MG63 (cell line): ENCODE results near the gene SLC22A31. TPM values are rescaled to one million over a fixed set of nuclear protein-coding genes. Genes with fewer than 3 reads are reported as not detected.
A peak's percentile ranks its signal among the peaks of the same experiment; 100 is the strongest.
"Not testable (repeated sequence)": the region's sequence is repeated elsewhere in the genome, so short reads cannot be mapped to it uniquely, and the experiment has no call there.

Source experiments
- DNase-seq: peaks from one replicate; pipeline ENCODE4 v3.0.0-alpha.2; 2020
- H3K27me3 ChIP-seq: fragments of 250-450 bp; sonication (Bioruptor Pico); 2 replicates; pipeline ENCODE4 v1.5.1; 2020; ENCODE audit warnings: mild to moderate bottlenecking, moderate library complexity
- H3K36me3 ChIP-seq: fragments of 250-450 bp; sonication (Bioruptor Pico); 2 replicates; pipeline ENCODE4 v1.5.1; 2020; ENCODE audit warnings: mild to moderate bottlenecking, moderate library complexity
- H3K4me3 ChIP-seq: fragments of 250-450 bp; sonication (Bioruptor Pico); 2 replicates; pipeline ENCODE4 v1.5.1; 2020; ENCODE audit warnings: mild to moderate bottlenecking, moderate library complexity
- H3K9me3 ChIP-seq: fragments of 250-450 bp; sonication (Bioruptor Pico); 2 replicates; pipeline ENCODE4 v1.5.1; 2020; ENCODE audit warnings: mild to moderate bottlenecking, moderate library complexity
- total RNA-seq: library from RNA; depleted of rRNA; stranded (reverse); fragments of >200 nt; shearing (Covaris generic); gene quantifications from 2 replicates; pipeline ENCODE4 v1.2.3, GENCODE V29; 2014; ENCODE audit warnings: low replicate concordance; rRNA removed

Gene SLC22A31
- total RNA-seq, result 0.39 and 0.72 TPM in 2 replicates

- no peaks in the 10 kb centered on the region for H3K9me3 ChIP-seq
- no peak for DNase-seq
- peaks cover 8% of the 10 kb centered on the region for H3K27me3 ChIP-seq
- no peaks in the 10 kb centered on the region for H3K36me3 ChIP-seq
- H3K4me3 ChIP-seq, result peak within 1 kb of the TSS; percentile 21; the same call in 1 of the 2 replicates
These were observed at the start of gene SLC22A31 for GRCh38 chr16:89200124-89200849. SLC22A31 (minus strand) TSS chr16:89200537; CDS start chr16:89200501, 36 bp downstream.

- DNase-seq, result no peak
- Histone ChIP-seq H3K9me3 (no peaks in the 10 kb centered on the region), H3K27me3 (no peaks in the 10 kb centered on the region), H3K4me3 (no peak overlapping the region), H3K36me3 (no peaks in the 10 kb centered on the region)
These were observed 48.1 kb upstream of the SLC22A31 start for GRCh38 chr16:89248196-89248982.

- not testable (repeated sequence) for H3K9me3 ChIP-seq, DNase-seq, H3K36me3 ChIP-seq, H3K4me3 ChIP-seq, H3K27me3 ChIP-seq
These were observed 47.4 kb upstream of the SLC22A31 start for GRCh38 chr16:89247734-89248075.

GRCh38 chr16:89246903-89247733 is 46.8 kb upstream of the SLC22A31 start:
- no peaks in the 10 kb centered on the region for H3K27me3 ChIP-seq
- no peaks in the 10 kb centered on the region for H3K9me3 ChIP-seq
- peak; percentile 65 for DNase-seq
- no peaks in the 10 kb centered on the region for H3K36me3 ChIP-seq
- H3K4me3 ChIP-seq, result peak overlapping the region; percentile 43

GRCh38 chr16:89246383-89246902 is 46.1 kb upstream of the SLC22A31 start:
- H3K27me3 ChIP-seq, result no peaks in the 10 kb centered on the region
- H3K4me3 ChIP-seq, result peak overlapping the region; percentile 43
- H3K9me3 ChIP-seq, result no peaks in the 10 kb centered on the region

GRCh38 chr16:89244754-89245153 is 44.4 kb upstream of the SLC22A31 start:
- no peaks in the 10 kb centered on the region for H3K9me3 ChIP-seq
- H3K36me3 ChIP-seq, result no peaks in the 10 kb centered on the region

More at GRCh38 chr16:89246383-89246902, 46.1 kb upstream of the SLC22A31 start:
- H3K36me3 ChIP-seq, result no peaks in the 10 kb centered on the region
- DNase-seq, result no peak

GRCh38 chr16:89244264-89244663 is 43.9 kb upstream of the SLC22A31 start:
- not testable (repeated sequence) for H3K4me3 ChIP-seq, H3K36me3 ChIP-seq, H3K27me3 ChIP-seq, DNase-seq, H3K9me3 ChIP-seq

More at GRCh38 chr16:89244754-89245153, 44.4 kb upstream of the SLC22A31 start:
- H3K27me3 ChIP-seq, result no peaks in the 10 kb centered on the region
- no peak for DNase-seq
- no peak overlapping the region for H3K4me3 ChIP-seq

- no peaks in the 10 kb centered on the region for H3K9me3 ChIP-seq
- no peaks in the 10 kb centered on the region for H3K27me3 ChIP-seq
- no peaks in the 10 kb centered on the region for H3K36me3 ChIP-seq
- no peak for DNase-seq
- H3K4me3 ChIP-seq, result no peak overlapping the region
These were observed 43.3 kb upstream of the SLC22A31 start for GRCh38 chr16:89243664-89244063.

GRCh38 chr16:89242795-89243200 is 42.5 kb upstream of the SLC22A31 start:
- no peaks in the 10 kb centered on the region for H3K36me3 ChIP-seq
- no peak for DNase-seq
- H3K27me3 ChIP-seq, result no peaks in the 10 kb centered on the region
- H3K9me3 ChIP-seq, result no peaks in the 10 kb centered on the region
- no peak overlapping the region for H3K4me3 ChIP-seq

GRCh38 chr16:89241187-89242007 is 41.1 kb upstream of the SLC22A31 start:
- peak; percentile 46 for DNase-seq
- Histone ChIP-seq H3K36me3 (no peaks in the 10 kb centered on the region), H3K27me3 (no peaks in the 10 kb centered on the region), H3K9me3 (no peaks in the 10 kb centered on the region), H3K4me3 (peak overlapping the region; percentile 75)

GRCh38 chr16:89237733-89238132 is 37.4 kb upstream of the SLC22A31 start:
- Histone ChIP-seq H3K36me3 (peaks cover 4% of the 10 kb centered on the region), H3K4me3 (no peak overlapping the region), H3K27me3 (no peaks in the 10 kb centered on the region), H3K9me3 (no peaks in the 10 kb centered on the region)
- no peak for DNase-seq

GRCh38 chr16:89233678-89234490 is 33.5 kb upstream of the SLC22A31 start:
- DNase-seq, result no peak
- no peaks in the 10 kb centered on the region for H3K9me3 ChIP-seq
- H3K27me3 ChIP-seq, result no peaks in the 10 kb centered on the region
- no peak overlapping the region for H3K4me3 ChIP-seq
- H3K36me3 ChIP-seq, result peaks cover 13% of the 10 kb centered on the region

- no peak overlapping the region for H3K4me3 ChIP-seq
- H3K9me3 ChIP-seq, result peaks cover under 1% of the 10 kb centered on the region; the same call in 1 of the 2 replicates
- no peak for DNase-seq
- H3K36me3 ChIP-seq, result peaks cover 31% of the 10 kb centered on the region
- H3K27me3 ChIP-seq, result no peaks in the 10 kb centered on the region
These were observed 31.8 kb upstream of the SLC22A31 start for GRCh38 chr16:89232107-89232506.

GRCh38 chr16:89230255-89230654 is 29.9 kb upstream of the SLC22A31 start:
- DNase-seq, result no peak
- peaks cover 45% of the 10 kb centered on the region for H3K36me3 ChIP-seq
- H3K27me3 ChIP-seq, result no peaks in the 10 kb centered on the region
- no peak overlapping the region for H3K4me3 ChIP-seq
- H3K9me3 ChIP-seq, result peaks cover 2% of the 10 kb centered on the region; the same call in 1 of the 2 replicates

- DNase-seq, result no peak
- Histone ChIP-seq H3K4me3 (no peak overlapping the region), H3K27me3 (no peaks in the 10 kb centered on the region), H3K36me3 (peaks cover 58% of the 10 kb centered on the region), H3K9me3 (peaks cover 2% of the 10 kb centered on the region; the same call in 1 of the 2 replicates)
These were observed 24.3 kb upstream of the SLC22A31 start for GRCh38 chr16:89224665-89225064.
